ENCODE measurements around the gene ZDHHC11.
"Not testable (repeated sequence)": the region's sequence is repeated elsewhere in the genome, so short reads cannot be mapped to it uniquely, and the experiment has no call there.

ZDHHC11 gene

GRCh38 chr5:885127-885442 lies 34.3 kb upstream of the ZDHHC11 start:
- no peak for DNase-seq (ENCODE audit: low read depth)
- no peak for TF ChIP-seq CTCF (IDR thresholded peaks at IDR 0.05; ENCODE audit: insufficient read depth, low read depth, low read length, missing control alignments)
- no peak overlapping the region for H3K4me3 ChIP-seq (ENCODE audit: low read length)

DNA sequence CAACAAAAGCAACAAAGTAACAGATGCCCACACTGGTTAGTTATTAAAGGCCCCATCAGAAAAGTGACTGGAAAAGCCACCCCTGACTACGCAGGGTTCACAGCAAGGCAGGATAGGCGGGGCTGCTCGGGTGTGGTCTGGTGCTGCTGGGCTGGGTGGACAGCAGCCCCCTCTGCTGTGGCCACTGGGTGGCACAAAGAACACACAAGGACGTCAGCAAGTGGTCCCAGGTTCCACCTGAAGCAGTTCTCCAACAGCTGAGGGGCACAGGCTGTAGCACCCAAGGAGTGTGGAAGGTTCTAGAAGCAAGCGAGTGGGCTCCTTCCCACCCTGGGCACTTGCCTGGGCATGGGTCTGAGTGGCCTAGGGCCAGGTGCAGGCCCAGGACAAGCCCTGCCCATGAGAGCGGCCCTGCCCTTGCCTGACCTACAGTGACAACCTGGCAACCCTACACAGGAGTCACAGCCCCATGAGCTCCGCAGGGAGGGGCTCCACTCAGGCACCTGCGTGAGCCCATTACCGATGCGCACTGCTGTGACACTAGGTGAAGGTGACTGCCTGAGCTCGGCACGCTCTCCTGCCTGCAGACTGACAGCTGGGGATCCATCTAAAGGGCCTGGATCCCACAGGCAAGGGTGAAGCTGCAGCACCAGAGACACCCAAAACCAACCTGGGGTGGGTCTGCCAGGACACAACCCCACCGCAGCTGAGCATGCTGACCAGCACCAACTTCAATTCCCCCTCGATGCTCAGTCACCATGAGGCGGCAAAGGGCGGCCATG lies 33.8 kb upstream of the ZDHHC11 start:
- DNase-seq (ENCODE audit: low read depth) = no peak
- TF ChIP-seq CTCF (IDR thresholded peaks at IDR 0.05; ENCODE audit: insufficient read depth, low read depth, low read length, missing control alignments) = no peak
- no peak overlapping the region for H3K4me3 ChIP-seq (ENCODE audit: low read length)

- no peak overlapping the region for H3K4me3 ChIP-seq (ENCODE audit: low read length)
- no peak for DNase-seq (ENCODE audit: low read depth)
- TF ChIP-seq CTCF (IDR thresholded peaks at IDR 0.05; ENCODE audit: insufficient read depth, low read depth, low read length, missing control alignments) = no peak
Observed at GRCh38 chr5:883475-884181, 32.8 kb upstream of the ZDHHC11 start.

DNA sequence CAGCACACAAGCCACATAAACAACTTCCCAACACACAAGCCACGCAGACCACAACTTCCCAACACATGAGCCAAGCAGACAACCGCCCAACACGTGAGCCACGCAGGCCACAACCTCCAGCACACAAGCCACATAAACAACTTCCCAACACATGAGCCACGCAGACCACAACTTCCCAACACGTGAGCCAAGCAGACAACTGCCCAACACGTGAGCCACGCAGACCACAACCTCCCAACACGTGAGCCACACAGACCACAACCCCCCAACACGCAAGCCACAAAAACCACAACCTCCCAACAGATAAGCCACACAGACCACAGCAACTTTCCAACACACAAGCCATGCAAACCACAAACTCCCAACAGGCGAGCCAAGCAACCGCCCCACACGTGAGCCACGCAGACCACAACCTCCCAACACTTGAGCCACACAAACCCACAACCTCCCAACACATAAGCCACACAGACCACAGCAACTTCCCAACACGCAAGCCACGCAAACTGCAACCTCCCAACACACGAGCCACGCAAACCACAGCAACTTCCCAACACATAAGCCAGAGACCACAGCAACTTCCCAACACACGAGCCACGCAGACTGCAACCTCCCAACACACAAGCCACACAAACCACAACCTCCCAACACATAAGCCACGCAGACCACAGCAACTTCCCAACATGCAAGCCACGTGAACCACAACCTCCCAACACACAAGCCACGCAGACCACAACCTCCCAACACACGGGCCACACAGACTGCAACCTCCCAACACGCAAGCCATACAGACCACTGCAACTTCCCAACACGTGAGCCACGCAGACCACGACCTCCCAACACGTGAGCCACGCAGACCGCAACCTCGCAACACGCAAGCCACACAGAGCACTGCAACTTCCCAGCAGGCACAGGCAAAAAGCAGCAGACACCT lies 31.7 kb upstream of the ZDHHC11 start:
- no peak overlapping the region for H3K4me3 ChIP-seq (ENCODE audit: low read length)
- DNase-seq (ENCODE audit: low read depth) = no peak
- TF ChIP-seq CTCF (IDR thresholded peaks at IDR 0.05; ENCODE audit: insufficient read depth, low read depth, low read length, missing control alignments) = no peak

GRCh38 chr5:881551-881935 lies 30.8 kb upstream of the ZDHHC11 start:
- H3K4me3 ChIP-seq (ENCODE audit: low read length) = no peak overlapping the region
- TF ChIP-seq CTCF (IDR thresholded peaks at IDR 0.05; ENCODE audit: insufficient read depth, low read depth, low read length, missing control alignments) = no peak
- no peak for DNase-seq (ENCODE audit: low read depth)

DNA sequence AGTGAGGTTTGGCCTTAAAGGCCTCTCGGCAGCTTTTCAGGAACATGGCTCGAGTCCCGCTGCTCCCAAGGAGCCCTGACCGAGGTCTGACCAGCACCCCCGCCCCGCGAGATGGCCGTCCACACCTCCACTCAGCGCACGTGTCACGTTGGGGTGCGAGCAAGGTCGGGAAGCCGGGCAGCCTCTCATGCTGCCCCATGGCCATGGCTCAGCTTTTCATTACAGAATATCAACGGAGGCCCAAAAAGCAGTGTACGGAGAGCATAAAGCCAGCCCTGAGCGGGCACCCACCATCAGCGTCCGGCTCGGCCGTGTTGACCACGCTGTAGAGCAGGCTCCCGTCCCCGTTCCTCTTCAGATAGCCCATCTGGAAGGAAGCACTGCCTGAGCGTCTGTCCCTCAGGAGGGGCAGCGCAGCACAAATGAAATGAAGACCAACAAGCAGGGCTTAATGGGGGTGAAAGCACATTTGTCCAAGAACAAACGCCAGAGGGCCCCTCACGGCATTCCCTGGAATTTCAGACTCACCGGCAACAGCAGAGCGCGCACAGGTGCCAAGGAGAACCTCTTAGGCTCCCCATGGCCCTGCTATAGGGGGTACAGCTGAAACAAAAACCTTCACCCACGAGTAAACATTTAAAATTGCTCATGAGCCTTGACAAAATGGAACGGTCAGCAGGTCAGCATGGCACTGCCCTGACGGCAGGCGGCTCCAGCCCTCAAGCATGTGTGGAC lies 30.2 kb upstream of the ZDHHC11 start:
- no peak for TF ChIP-seq CTCF (IDR thresholded peaks at IDR 0.05; ENCODE audit: insufficient read depth, low read depth, low read length, missing control alignments)
- DNase-seq (ENCODE audit: low read depth) = no peak
- H3K4me3 ChIP-seq (ENCODE audit: low read length) = no peak overlapping the region

DNA sequence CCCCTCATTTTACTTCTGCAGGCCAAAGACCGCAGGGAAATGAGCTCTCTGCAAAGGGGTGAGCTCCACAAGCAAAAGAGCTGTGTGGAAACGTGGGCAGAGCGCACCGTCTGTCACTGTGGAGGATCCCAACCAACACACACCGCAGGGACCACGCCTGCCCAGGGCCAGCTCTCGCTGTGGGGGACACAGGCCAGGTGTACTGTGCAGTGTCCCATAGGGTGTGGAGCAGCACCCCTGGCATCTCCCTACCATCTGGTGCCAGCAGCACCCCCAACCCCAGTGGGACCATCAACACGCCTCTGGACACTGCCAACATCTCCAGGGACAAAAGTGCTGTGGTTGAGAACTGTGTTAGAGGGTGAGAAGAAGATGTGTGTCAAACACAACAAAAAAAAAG lies 27.9 kb upstream of the ZDHHC11 start:
- not testable (repeated sequence) for DNase-seq (ENCODE audit: low read depth); H3K4me3 ChIP-seq (ENCODE audit: low read length)

Measured in epithelial cell of esophagus (primary cell).